Motor neuron (in vitro differentiated cells): Measurements from ENCODE around the gene OR2A14. TPM values are rescaled to one million over a fixed set of nuclear protein-coding genes. Genes with fewer than 3 reads are reported as not detected.

Source experiments
- ATAC-seq, 8 experiments: fragments of 200-7000 bp; cut with Tn5 transposase; replicated peaks in 6 of 8; 2 replicates each; pipeline ENCODE4 v1.8.0; 2021; ENCODE audit warnings: mild to moderate bottlenecking in 8 of 8, moderate library complexity in 8 of 8
- H3K27ac ChIP-seq, 2 donors: fragments of 250-450 bp; sonication (Bioruptor Pico); 2 replicates each; pipeline ENCODE4 v1.9.0; 2021; ENCODE audit warnings: antibody characterized with exemption in 2 of 2, mild to moderate bottlenecking in 2 of 2, moderate library complexity in 1 of 2
- H3K4me1 ChIP-seq, 2 donors: fragments of 250-450 bp; sonication (Bioruptor Pico); replicated peaks in 1 of 2; 2 replicates each; pipeline ENCODE4 v1.6.1; 2021; ENCODE audit warnings: antibody characterized with exemption in 2 of 2, mild to moderate bottlenecking in 2 of 2, moderate library complexity in 1 of 2
- H3K4me3 ChIP-seq, 5 donors: fragments of 250-450 bp; sonication (Bioruptor Pico); 2 replicates each; pipeline ENCODE4 v1.9.0; 2021; ENCODE audit warnings: antibody characterized with exemption in 5 of 5, mild to moderate bottlenecking in 5 of 5, moderate library complexity in 4 of 5
- WGBS, 10 experiments: fragments of 450-650 bp; shearing (Covaris generic); methylation state at CpG; one replicate each; pipeline ENCODE4 v1.0.0; 2022; 5-methylcytosine and 5-hydroxymethylcytosine counted together
- in situ Hi-C, 9 experiments: fragments of 400-800 bp; cut with MboI; loops; one replicate each; pipeline ENCODE4 v1.15.0; 2021; ENCODE audit warnings: low sequenced_read_pairs in 9 of 9, low pct_unique_long_range_greater_than_20kb in 2 of 9; ENCODE audit not compliant: unreplicated experiment in 9 of 9
- total RNA-seq, 8 experiments: library from RNA; unstranded; fragments of 300-600 nt; gene quantifications; 2 replicates each; pipeline versions ENCODE4 v1.2.3 to v1.2.4, GENCODE V29; 2022

OR2A14 gene
- total RNA-seq = under 1 TPM in 1 of 8 experiments, not detected in 7; 0.08 TPM

- no peak for ATAC-seq
- no peaks in the 10 kb centered on the region for H3K4me1 ChIP-seq
- 0 to 100% (median 50%) methylated on average over 1 of the region's 1 CpG; no CpG with 5 or more reads in 2 of the 10 experiments for WGBS, 10 experiments
- H3K4me3 ChIP-seq = no peak within 1 kb of the TSS
- H3K27ac ChIP-seq = no peak within 1 kb of the TSS
- in situ Hi-C loops = no loop called here
Observed at GRCh38 chr7:144122876-144123275, at the start of gene OR2A14. Gene OR2A14 (plus strand): TSS chr7:144123176. CDS start chr7:144129113, 5,937 bp downstream.

GRCh38 chr7:144074374-144074773, 48.6 kb upstream of the OR2A14 start:
- in situ Hi-C loops = no loop called here
- Histone ChIP-seq H3K27ac (no peak overlapping the region), H3K4me1 (no peaks in the 10 kb centered on the region), H3K4me3 (no peak overlapping the region)
- 20 to 100% (median 90%) methylated on average over 1 to 8 of the region's 8 CpGs; no CpG with 5 or more reads in 3 of the 10 experiments for WGBS, 10 experiments
- no peak for ATAC-seq

DNA sequence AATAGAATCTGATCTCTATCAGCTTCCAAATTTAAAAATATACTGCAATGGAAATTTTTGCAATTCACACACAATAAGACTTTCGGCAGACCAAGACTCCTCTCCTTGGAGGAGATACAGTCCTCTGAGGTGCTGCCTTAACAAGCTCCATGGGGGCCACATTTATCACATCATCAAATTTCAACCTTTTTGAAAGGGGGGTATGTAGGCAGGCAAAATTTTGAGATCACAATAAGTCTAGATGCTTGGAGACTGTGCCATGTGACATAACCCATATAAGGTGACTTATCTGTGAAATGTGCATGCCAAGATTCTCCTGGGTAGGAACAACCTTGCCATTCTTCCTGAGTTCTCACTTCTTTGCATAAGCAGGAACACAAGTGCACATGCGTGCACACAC, 37.0 kb upstream of the OR2A14 start, which contains the start of gene OR2A12:
TSS of gene OR2A12 (plus strand) at position 301 of the 400 bp plus-strand sequence. CDS start 8,830 bp downstream, outside the sequence.
- ATAC-seq = no peak
- in situ Hi-C loops = no loop called here
- Histone ChIP-seq H3K4me1 (no peaks in the 10 kb centered on the region), H3K4me3 (no peak within 1 kb of the TSS), H3K27ac (no peak within 1 kb of the TSS)
- WGBS, 10 experiments = 0 to 100% (median 60%) methylated on average over 1 to 2 of the region's 2 CpGs; no CpG with 5 or more reads in 3 of the 10 experiments

- ATAC-seq = no peak
- Histone ChIP-seq H3K4me3 (no peak overlapping the region), H3K27ac (no peak overlapping the region), H3K4me1 (no peaks in the 10 kb centered on the region)
- in situ Hi-C loops = no loop called here
- 30 to 92% (median 56%) methylated on average over 3 to 4 of the region's 4 CpGs; no CpG with 5 or more reads in 5 of the 10 experiments for WGBS, 10 experiments
Observed at GRCh38 chr7:144086730-144087129, 36.2 kb upstream of the OR2A14 start.

DNA sequence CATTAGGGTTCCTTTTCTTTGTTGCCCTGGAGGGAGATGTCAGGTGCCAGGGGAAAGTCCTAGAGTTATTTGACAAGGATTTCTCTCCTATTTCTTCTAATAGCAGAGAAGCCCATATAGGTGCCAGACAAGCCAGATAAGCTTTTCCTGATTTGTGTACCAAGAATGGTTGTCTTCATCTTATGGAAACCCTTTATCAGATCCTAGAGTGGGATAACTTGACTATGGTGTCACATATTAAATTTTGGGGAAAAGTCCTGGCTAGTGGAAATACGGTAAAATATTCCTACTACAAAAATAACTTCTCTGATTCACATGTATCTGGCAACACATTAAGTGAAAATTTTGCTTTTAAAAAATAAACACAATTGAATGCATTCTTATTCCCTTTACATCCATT, 35.7 kb upstream of the OR2A14 start:
- in situ Hi-C loops = no loop called here

DNA sequence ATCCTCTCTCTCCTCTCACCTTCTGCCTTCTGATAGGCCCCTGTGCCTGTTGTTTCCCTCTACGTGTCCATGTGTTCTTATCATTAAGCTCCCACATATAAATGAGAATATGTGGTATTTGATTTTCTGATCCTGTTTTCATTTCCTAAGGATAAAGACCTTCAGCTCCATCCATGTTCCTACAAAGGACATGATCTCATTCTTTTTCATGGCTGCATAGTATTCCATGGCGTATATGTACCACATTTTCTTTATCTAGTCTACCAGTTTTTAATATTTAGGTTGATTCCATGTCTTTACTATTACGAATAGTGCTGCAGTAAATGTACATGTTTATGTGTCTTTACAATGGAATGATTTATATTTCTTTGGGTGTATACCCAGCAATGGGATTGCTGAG, 32.3 kb upstream of the OR2A14 start:
- no peak overlapping the region for H3K4me3 ChIP-seq
- no peaks in the 10 kb centered on the region for H3K4me1 ChIP-seq
- no peak for ATAC-seq
- in situ Hi-C loops = no loop called here
- H3K27ac ChIP-seq = no peak overlapping the region
- WGBS, 10 experiments = 10 to 83% (median 53%) methylated on average over 1 to 3 of the region's 3 CpGs

More for the DNA sequence above, 35.7 kb upstream of the OR2A14 start:
- Histone ChIP-seq H3K27ac (no peak overlapping the region), H3K4me1 (no peaks in the 10 kb centered on the region), H3K4me3 (no peak overlapping the region)
- ATAC-seq = no peak
- 0 to 90% (median 75%) methylated on average over 1 of the region's 1 CpG; no CpG with 5 or more reads in 2 of the 10 experiments for WGBS, 10 experiments

GRCh38 chr7:144098776-144099175, 24.2 kb upstream of the OR2A14 start:
- Histone ChIP-seq H3K27ac (no peak overlapping the region), H3K4me3 (no peak overlapping the region), H3K4me1 (no peaks in the 10 kb centered on the region)
- no peak for ATAC-seq
- in situ Hi-C loops = no loop called here

DNA sequence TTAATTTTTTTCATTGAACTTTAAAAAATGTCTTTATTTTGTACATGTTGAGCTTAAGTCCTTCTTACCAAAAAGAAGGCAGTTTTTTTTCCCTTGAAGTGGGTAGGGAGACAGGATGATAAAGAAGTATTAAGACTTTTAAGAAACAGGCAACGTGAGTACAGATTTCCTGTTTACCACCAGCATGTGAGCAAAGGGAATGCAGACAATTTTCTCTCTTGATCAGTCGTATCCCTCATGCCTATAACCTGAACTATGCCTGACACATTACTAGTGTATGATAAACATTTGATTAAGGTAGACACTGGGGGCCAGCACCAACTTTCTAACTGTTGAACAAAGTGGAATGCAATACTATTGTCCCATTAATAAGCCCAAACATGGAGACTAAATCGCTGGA, 22.4 kb upstream of the OR2A14 start:
- ATAC-seq = no peak
- in situ Hi-C loops = no loop called here
- Histone ChIP-seq H3K27ac (no peak overlapping the region), H3K4me3 (no peak overlapping the region), H3K4me1 (no peaks in the 10 kb centered on the region)
- 5 to 95% (median 60%) methylated on average over 1 to 3 of the region's 3 CpGs; no CpG with 5 or more reads in 1 of the 10 experiments for WGBS, 10 experiments

DNA sequence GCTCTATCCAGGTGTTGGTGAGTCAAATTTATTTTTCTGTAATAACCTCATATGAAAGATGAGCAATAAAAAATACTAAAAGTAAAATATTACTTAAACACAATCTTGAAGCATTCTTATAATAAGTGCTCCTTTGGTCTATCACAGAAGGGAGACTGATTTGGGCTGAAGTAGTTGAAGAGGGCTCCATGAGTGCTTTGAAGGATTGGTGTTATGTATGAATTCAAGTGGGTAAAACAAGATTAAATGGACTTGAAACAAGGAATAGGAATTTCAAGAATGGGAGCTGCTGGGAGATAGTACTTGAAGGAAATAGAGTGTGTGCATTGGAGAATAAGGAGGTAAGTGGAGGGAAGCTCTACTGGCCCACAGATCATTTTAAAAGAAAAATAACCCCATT, 20.9 kb upstream of the OR2A14 start:
- no peak for ATAC-seq
- H3K27ac ChIP-seq = no peak overlapping the region
- no peaks in the 10 kb centered on the region for H3K4me1 ChIP-seq
- in situ Hi-C loops = no loop called here
- no peak overlapping the region for H3K4me3 ChIP-seq

GRCh38 chr7:144105211-144105610, 17.8 kb upstream of the OR2A14 start:
- in situ Hi-C loops = no loop called here

DNA sequence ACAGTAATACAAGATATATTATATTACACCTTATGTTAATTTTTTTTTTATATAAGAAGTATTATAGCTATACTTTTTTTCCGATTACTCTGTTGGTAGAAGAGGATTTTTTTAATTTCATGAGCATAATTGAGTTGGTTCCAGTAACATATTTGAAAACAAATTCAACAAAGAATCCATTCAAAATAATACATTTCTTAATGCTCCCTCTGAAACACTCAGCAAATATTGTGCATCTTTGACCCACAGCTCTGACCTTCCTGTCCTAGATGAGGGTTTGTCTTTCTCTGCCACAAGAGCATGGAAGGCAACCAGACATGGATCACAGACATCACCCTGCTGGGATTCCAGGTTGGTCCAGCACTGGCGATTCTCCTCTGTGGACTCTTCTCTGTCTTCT, 13.7 kb upstream of the OR2A14 start, which contains the start of gene OR2A2:
TSS of gene OR2A2 (plus strand) at position 301 of the 400 bp plus-strand sequence. CDS start at position 301, 0 bp downstream.
- no peak for ATAC-seq
- in situ Hi-C loops = no loop called here
- 0 to 100% (median 83%) methylated on average over 1 to 2 of the region's 2 CpGs; no CpG with 5 or more reads in 2 of the 10 experiments for WGBS, 10 experiments
- Histone ChIP-seq H3K4me3 (no peak within 1 kb of the TSS), H3K27ac (no peak within 1 kb of the TSS), H3K4me1 (no peaks in the 10 kb centered on the region)

More at GRCh38 chr7:144105211-144105610, 17.8 kb upstream of the OR2A14 start:
- H3K4me3 ChIP-seq = no peak overlapping the region
- H3K27ac ChIP-seq = no peak overlapping the region
- no peak for ATAC-seq
- H3K4me1 ChIP-seq = no peaks in the 10 kb centered on the region

DNA sequence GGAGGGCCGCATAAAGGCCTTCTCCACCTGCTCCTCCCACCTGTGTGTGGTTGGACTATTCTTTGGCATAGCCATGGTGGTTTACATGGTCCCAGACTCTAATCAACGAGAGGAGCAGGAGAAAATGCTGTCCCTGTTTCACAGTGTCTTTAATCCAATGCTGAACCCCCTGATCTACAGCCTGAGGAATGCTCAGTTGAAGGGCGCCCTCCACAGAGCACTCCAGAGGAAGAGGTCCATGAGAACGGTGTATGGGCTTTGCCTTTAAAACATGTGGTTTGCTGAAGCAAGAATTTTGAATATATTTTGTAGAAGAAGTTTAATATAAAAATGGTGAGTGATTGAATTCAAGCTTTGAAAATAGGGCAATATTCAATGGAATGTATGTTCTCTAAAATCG, 12.7 kb upstream of the OR2A14 start:
- in situ Hi-C loops = no loop called here
- WGBS, 10 experiments = 0 to 93% (median 70%) methylated on average over 1 to 5 of the region's 5 CpGs
- no peak for ATAC-seq
- Histone ChIP-seq H3K4me3 (no peak overlapping the region), H3K27ac (no peak overlapping the region), H3K4me1 (no peaks in the 10 kb centered on the region)

GRCh38 chr7:144113651-144114050, 9.3 kb upstream of the OR2A14 start:
- no peaks in the 10 kb centered on the region for H3K4me1 ChIP-seq
- ATAC-seq = no peak
- no peak overlapping the region for H3K27ac ChIP-seq
- H3K4me3 ChIP-seq = no peak overlapping the region
- WGBS, 10 experiments = 0 to 83% (median 40%) methylated on average over 1 of the region's 1 CpG; no CpG with 5 or more reads in 3 of the 10 experiments
- in situ Hi-C loops = no loop called here

- Histone ChIP-seq H3K4me1 (no peaks in the 10 kb centered on the region), H3K4me3 (no peak overlapping the region), H3K27ac (no peak overlapping the region)
- no peak for ATAC-seq
- 22 to 83% (median 70%) methylated on average over 1 to 8 of the region's 8 CpGs; no CpG with 5 or more reads in 1 of the 10 experiments for WGBS, 10 experiments
- in situ Hi-C loops = no loop called here
Observed at GRCh38 chr7:144118341-144118740, 4.6 kb upstream of the OR2A14 start.
